Upper lobe of right lung (tissue), 1 donor: ENCODE measurements around the gene ZBTB6. TPM values are rescaled to one million over a fixed set of nuclear protein-coding genes. Genes with fewer than 3 reads are reported as not detected.

Source experiments
- ATAC-seq: fragments of 200-7000 bp; cut with Tn5 transposase; one replicate; pipeline ENCODE4 v1.9.1; 2020; ENCODE audit warnings: mild to moderate bottlenecking, moderate library complexity
- DNase-seq: peaks from one replicate; pipeline ENCODE4 v3.0.0-alpha.2; 2020
- H3K27ac ChIP-seq: fragments of 200-600 bp; one replicate; pipeline ENCODE4 v1.8.0; 2022
- H3K27me3 ChIP-seq: fragments of 200-600 bp; one replicate; pipeline ENCODE4 v1.8.0; 2022; ENCODE audit warnings: mild to moderate bottlenecking
- H3K36me3 ChIP-seq: fragments of 200-600 bp; one replicate; pipeline ENCODE4 v1.8.0; 2022
- H3K4me1 ChIP-seq: fragments of 200-600 bp; one replicate; pipeline ENCODE4 v1.8.0; 2022
- H3K4me3 ChIP-seq: fragments of 200-600 bp; one replicate; pipeline ENCODE4 v1.8.0; 2022; ENCODE audit warnings: mild to moderate bottlenecking
- H3K9me3 ChIP-seq: fragments of 200-600 bp; one replicate; pipeline ENCODE4 v1.8.0; 2022
- intact Hi-C: fragments of 100-400 bp; cut with DNase I; formaldehyde crosslinking; loops from one replicate; pipeline ENCODE4 v1.11.0; 2022
- long read RNA-seq: library from polyadenylated mRNA; unstranded; transcript quantifications from one replicate; pipeline ENCODE4 v2.0.0, GENCODE V29; 2021
- total RNA-seq: library from RNA; stranded (reverse); fragmentation: NEBNext Ultra II Directional; extraction: Animal tissue kit (Norgen Biotek cat#: 25700); gene quantifications from one replicate; pipeline ENCODE4 v1.2.1, GENCODE V29; 2021
- TF ChIP-seq, protein P1 (sequence below): fragments of 200-600 bp; IDR thresholded peaks from one replicate; pipeline ENCODE4 v1.8.0; 2022; ENCODE audit warnings: antibody characterized with exemption
- donor health status: DM: no; HTN: yes; CAD: no; lungs with severe emphysema.

The ZBTB6 gene, protein sequence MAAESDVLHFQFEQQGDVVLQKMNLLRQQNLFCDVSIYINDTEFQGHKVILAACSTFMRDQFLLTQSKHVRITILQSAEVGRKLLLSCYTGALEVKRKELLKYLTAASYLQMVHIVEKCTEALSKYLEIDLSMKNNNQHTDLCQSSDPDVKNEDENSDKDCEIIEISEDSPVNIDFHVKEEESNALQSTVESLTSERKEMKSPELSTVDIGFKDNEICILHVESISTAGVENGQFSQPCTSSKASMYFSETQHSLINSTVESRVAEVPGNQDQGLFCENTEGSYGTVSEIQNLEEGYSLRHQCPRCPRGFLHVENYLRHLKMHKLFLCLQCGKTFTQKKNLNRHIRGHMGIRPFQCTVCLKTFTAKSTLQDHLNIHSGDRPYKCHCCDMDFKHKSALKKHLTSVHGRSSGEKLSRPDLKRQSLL
- total RNA-seq: 8.0 TPM
- long read RNA-seq, full-length matches to known transcripts: 2 of 2 reads
- long read RNA-seq, partial matches to known transcripts: 0 of 2 reads
- long read RNA-seq, other reads (novel, unspliced or antisense): 0 of 2 reads

DNA sequence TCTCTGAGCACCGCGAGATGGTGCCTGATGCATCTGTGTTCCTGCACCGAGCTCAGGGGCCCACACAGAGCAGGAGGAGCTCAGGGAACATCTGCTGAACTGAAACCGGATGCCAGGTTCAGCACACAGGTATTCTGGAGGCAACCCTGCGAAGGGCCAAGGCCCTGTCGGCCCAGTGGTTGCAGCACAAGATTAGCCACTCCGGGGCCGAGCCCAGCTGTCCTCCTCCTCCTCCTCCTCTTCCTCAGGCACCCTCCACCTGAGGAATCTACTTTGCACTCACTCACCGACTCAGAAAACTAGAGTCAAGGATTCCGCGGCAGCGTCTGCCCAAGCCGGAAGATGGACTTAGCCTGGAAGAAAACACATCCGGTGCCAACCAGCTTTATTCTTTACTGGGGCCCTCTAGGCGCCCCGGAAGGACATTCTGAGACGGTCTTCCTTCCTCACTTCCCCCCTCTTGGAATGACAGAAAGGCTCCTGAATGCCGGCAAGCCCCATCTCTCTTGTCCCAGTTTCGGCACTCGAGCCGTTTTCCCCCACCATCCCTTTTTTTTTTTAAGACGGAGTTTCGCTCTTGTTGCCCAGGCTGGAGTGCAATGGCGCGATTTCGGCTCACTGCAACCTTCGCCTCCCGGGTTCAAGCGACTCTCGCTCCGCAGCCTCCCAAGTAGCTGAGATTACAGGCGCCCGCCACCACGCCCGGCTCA lies at the start of gene ZBTB6:
Gene ZBTB6, minus strand, starts transcription at position 360 of the 710 bp plus-strand sequence. CDS start 1,251 bp downstream, outside the sequence.
- TF ChIP-seq, protein P1, sequence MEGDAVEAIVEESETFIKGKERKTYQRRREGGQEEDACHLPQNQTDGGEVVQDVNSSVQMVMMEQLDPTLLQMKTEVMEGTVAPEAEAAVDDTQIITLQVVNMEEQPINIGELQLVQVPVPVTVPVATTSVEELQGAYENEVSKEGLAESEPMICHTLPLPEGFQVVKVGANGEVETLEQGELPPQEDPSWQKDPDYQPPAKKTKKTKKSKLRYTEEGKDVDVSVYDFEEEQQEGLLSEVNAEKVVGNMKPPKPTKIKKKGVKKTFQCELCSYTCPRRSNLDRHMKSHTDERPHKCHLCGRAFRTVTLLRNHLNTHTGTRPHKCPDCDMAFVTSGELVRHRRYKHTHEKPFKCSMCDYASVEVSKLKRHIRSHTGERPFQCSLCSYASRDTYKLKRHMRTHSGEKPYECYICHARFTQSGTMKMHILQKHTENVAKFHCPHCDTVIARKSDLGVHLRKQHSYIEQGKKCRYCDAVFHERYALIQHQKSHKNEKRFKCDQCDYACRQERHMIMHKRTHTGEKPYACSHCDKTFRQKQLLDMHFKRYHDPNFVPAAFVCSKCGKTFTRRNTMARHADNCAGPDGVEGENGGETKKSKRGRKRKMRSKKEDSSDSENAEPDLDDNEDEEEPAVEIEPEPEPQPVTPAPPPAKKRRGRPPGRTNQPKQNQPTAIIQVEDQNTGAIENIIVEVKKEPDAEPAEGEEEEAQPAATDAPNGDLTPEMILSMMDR: no peak
- ATAC-seq: peak; percentile 99
- intact Hi-C loops: no loop called here
- H3K4me1 ChIP-seq: peaks cover 9% of the 10 kb centered on the region
- H3K27me3 ChIP-seq: no peaks in the 10 kb centered on the region
- peaks cover 38% of the 10 kb centered on the region for H3K36me3 ChIP-seq
- no peaks in the 10 kb centered on the region for H3K9me3 ChIP-seq
- peak within 1 kb of the TSS; percentile 86 for H3K4me3 ChIP-seq
- peak within 1 kb of the TSS; percentile 84 for H3K27ac ChIP-seq
- DNase-seq: peak; percentile 82

DNA sequence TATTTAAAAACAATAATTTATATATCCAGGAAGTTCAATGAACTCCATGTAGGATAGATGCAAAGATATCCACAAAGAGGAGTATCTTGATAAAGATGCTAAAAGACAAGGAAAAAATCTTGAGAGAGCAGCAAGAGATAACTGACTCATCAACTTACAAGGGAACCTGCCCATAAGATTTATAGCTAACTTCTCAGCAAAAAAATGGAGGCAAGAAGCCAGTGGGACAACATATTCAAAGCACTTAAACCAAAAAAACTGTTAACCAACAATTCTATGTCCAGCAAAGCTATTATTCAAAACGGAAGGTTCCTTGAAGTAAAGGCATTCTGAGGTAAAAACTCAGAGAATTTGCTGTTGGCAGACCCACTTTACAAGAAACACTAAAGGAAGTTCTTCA lies 48.0 kb upstream of the ZBTB6 start:
- H3K36me3 ChIP-seq: peaks cover 28% of the 10 kb centered on the region
- H3K4me1 ChIP-seq: no peaks in the 10 kb centered on the region
- intact Hi-C loops: no loop called here
- no peaks in the 10 kb centered on the region for H3K9me3 ChIP-seq
- no peak overlapping the region for H3K27ac ChIP-seq
- no peak for DNase-seq
- no peak for ATAC-seq
- H3K27me3 ChIP-seq: no peaks in the 10 kb centered on the region
- H3K4me3 ChIP-seq: no peak overlapping the region
- TF ChIP-seq, protein P1: no peak

DNA sequence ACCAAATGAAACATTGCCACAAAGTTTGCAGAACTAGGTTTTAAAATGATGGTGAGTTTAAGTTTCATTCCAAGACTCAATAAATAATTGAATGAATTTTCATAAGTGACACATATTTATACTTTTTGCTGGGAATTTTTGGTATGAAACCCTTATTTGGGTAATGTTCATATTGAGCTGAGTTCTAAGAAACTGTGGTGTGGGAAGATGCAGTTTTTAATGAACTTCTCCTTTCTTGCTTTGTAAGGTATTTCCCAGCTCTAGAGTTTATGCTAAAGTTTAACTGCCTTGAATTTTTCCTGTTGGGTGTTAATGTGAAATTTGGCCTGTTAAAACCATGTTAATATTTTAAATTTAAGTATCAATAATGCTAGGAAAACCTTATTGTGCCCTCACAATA lies 42.8 kb upstream of the ZBTB6 start:
- peaks cover 11% of the 10 kb centered on the region for H3K4me1 ChIP-seq

DNA sequence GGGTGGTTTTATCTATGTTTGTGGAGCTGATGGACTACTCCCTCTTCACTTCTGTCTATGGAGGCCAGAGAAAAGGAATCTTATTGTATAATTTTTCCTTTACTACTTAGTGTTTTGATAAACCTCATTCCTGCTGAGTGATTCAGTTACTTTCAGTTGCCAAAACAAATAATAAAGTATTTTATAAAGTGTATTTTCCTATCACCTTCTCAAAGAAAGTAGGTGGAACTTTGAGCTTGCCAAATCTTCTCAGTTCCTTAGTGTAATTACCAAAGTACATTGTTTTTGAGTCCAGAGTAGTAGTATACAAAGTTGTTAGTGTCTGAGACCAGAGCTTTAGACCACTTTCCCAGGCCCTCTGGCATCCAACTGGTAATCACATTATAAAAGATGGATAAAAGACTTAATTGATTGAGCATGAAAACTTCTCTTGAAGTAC lies 41.1 kb upstream of the ZBTB6 start:
- Histone ChIP-seq H3K27me3 (no peaks in the 10 kb centered on the region), H3K27ac (no peak overlapping the region), H3K4me3 (no peak overlapping the region), H3K36me3 (no peaks in the 10 kb centered on the region), H3K4me1 (peaks cover 11% of the 10 kb centered on the region), H3K9me3 (no peaks in the 10 kb centered on the region)
- no peak for ATAC-seq
- intact Hi-C loops: no loop called here
- TF ChIP-seq, protein P1: no peak
- no peak for DNase-seq

More for the DNA sequence above, 42.8 kb upstream of the ZBTB6 start:
- intact Hi-C loops: no loop called here
- Histone ChIP-seq H3K27me3 (no peaks in the 10 kb centered on the region), H3K4me3 (no peak overlapping the region), H3K27ac (no peak overlapping the region), H3K9me3 (no peaks in the 10 kb centered on the region), H3K36me3 (peaks cover 10% of the 10 kb centered on the region)
- no peak for DNase-seq
- ATAC-seq: no peak
- TF ChIP-seq, protein P1: no peak

DNA sequence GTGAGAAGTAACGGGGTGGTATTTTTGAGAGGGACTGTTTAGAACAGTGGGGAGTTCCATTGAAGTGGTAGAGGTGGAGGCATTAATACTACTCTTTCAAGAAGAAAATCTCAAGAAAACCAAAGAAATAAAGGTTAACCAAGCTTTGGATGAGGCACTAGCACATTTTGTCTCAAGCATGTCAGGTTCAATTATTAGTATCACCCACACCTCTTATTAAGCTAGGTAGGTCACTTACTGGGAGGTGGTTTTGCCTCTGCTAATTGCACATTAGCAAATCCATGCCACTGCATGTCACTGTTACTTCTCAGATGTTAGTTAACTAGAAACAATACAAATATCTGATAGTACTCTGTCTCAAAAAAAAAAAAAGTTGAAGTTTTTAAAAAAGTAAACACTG lies 37.9 kb upstream of the ZBTB6 start:
- no peak for ATAC-seq
- Histone ChIP-seq H3K36me3 (no peaks in the 10 kb centered on the region), H3K27ac (no peak overlapping the region), H3K27me3 (no peaks in the 10 kb centered on the region), H3K4me1 (peaks cover 21% of the 10 kb centered on the region), H3K4me3 (no peak overlapping the region), H3K9me3 (no peaks in the 10 kb centered on the region)
- intact Hi-C loops: no loop called here
- no peak for DNase-seq
- TF ChIP-seq, protein P1: no peak
